GM21717 (cell line): ENCODE data around the gene OTUB2.
"Not testable (repeated sequence)": the region's sequence is repeated elsewhere in the genome, so short reads cannot be mapped to it uniquely, and the experiment has no call there.

Experiments used
- ATAC-seq: cut with Tn5 transposase; IDR thresholded peaks from one replicate; pipeline ENCODE4 v1.9.1; 2021; ENCODE audit warnings: mild to moderate bottlenecking, moderate library complexity; ENCODE audit not compliant: unreplicated experiment

OTUB2 gene

DNA sequence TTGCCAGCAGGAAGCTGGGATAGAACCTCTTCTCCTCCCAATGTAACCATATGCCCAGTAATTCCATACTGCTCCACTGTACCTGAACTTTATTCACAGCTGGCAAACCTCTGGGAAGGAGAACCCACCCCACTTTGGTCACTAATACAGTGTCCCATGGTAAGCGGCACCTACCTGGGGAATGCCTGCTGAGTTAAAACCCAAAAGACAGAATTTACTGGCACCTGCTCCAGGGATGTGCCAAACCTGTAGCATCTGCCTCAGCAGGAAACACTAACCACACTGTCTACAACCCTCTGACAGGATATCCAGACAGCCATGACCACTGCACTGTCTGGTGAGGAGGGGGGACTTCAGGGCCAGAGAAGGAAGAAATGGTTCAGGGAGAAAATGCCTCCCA lies 28.3 kb downstream of the OTUB2 start:
- ATAC-seq = no peak

GRCh38 chr14:94054936-94055335 lies 28.8 kb downstream of the OTUB2 start:
- ATAC-seq = no peak

GRCh38 chr14:94056579-94057308 lies 30.6 kb downstream of the OTUB2 start:
- ATAC-seq = peak; percentile 85

DNA sequence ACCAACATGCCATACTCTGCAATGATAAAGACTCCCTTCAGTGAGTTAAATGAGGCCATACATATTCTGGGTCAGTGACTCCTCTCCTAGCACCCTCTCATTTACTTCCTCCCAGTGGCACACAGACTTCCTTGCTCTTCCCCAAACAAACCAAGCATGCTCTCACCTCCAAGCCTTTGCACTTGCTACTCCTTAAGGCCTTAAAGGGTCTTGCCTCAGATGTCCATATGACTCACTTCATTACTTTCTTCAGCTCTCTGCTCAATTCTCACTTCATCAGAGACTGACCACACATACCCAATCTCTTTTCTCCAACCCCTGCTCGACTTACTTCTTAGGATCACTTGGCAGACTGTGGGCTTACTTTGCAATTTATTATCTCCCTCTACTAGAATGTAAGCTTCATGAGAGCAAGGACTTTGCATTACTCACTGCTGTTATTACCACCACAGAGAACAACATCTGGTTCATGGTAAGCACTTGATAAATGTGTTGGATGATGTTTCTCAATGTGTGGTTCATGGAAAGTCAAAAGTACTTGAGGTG lies 32.1 kb downstream of the OTUB2 start:
- ATAC-seq = no peak

DNA sequence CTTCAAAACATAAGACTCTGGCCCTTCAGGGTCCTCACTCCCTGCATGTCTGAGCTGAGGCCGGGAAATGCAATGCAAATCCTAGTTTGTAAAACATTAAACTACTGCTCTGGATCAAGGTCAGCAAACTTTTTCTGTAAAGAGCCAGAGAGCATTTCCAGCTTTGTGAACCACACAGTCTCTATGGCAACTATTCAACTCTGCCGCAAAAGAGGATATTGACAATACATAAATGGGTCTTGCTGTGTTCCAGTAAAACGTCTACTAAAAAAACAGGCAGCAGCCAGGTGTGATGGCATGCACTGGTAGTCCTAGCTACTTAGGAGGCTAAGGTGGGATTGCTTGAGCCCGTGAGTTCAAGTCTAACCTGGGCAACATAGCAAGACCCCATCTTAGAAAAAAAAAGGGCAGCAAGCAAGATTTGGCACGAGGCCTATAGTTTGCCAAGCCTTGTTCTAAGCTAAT lies 32.6 kb downstream of the OTUB2 start:
- no peak for ATAC-seq

GRCh38 chr14:94059998-94060397 lies 33.9 kb downstream of the OTUB2 start:
- ATAC-seq = no peak

DNA sequence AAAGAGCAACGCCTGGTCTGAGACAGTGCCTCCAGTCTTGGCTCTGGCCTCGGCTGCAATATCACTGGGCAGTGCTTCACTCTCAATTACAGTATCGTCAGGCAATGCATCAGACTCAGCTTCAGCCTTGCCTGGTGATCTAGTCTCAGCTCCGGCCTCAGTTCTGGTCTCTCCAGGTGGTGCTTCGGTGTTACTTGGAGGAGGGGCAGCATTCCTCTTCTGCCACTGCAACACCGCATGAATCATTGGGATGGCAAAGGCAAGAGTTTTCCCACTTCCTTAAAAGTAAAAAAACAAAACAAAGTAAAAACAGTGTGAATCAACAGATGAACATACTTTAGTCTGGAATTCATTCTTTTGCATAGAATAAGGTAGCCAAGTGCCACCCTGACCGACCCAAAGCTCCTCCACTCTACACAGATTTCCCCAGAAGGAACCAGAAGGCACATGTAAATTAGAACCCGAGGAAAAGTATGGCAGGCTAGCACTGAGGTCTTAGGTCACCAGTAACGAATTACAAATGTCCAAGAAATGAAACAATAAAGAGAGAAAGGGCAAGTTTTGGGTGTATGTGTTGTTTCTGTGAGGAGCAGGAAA lies 36.3 kb downstream of the OTUB2 start:
- no peak for ATAC-seq

DNA sequence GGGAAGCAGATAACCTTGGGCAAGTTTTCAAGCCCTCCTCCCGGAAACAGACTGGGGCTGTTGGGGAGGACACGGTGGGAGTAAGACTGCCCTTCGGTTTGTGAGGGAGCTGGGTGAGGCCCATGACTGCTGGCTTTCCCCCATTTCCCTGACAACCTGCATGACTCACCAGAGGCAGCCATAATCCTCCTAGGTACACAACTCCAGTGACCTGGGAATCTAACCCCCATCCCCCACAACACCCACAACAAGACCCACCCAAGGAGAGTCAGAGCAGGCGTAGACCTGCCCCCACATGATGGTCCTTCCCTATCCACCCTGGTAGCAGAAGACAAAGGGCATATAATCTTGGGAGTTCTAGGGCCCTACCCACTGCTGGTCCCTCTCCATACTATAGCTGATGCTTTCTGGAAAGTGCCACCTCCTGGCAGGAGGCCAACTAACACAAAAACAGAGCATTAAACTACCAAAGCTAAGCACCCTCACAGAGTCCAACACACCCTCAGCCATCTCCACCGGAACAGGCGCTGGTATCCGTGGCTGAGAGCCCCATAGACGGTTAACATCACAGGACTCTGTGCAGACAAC lies 40.0 kb downstream of the OTUB2 start:
- no peak for ATAC-seq

GRCh38 chr14:94072076-94072475 lies 45.9 kb downstream of the OTUB2 start:
- not testable (repeated sequence) for ATAC-seq

- no peak for ATAC-seq
These were observed 48.4 kb downstream of the OTUB2 start for GRCh38 chr14:94074534-94074933.

- ATAC-seq = no peak
These were observed 48.9 kb downstream of the OTUB2 start for GRCh38 chr14:94075008-94075407.

DNA sequence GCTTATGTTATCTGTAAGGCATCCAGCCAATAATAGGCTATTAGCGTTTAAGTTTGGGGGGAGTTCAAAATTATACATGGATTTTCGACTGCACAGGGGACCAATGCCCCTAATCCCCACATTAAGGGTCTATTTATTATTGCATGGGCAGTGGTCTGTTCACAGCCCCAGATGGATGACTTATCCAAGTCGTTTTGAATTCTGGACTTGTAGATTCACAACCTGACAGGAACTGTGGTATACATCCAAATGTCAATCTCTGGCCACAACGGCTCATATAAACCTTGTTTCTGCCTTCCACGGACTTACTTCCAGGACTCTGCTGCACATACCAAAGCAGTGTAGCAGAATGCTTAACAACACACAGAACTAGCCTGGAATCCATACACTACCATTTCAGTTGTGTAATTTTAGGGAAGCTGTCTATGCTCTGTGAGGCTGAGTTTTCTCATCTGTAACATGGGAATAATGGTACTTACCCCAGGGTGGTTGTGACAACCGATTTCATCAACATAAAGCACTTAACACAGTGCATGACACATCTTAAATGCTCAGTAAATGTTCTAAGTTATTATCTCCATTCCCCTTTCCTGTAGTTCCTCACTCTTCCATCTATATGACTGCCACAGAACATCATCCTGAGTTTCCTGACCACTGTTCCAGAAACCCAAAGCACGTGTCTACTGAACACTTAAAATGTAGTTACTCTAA lies 51.1 kb downstream of the OTUB2 start:
- no peak for ATAC-seq

DNA sequence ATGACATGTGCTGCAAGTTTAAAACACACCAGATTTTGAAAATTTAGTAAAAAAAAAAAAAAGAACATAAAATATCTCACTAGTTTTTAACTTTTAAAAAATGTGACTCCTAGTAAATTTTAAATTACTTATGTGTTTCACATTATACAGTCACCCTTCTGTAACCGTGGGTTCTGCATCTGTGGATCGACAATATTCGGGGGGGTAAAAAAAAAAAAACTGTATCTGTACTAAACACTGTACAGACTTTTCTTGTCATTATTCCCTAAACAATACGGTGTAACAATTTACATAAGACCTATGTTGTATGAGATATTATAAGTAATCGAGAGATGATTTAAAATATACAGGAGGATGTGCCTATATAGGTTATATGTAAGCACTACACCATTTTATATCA lies 51.7 kb downstream of the OTUB2 start:
- ATAC-seq = no peak

- no peak for ATAC-seq
These were observed 53.9 kb downstream of the OTUB2 start for GRCh38 chr14:94079891-94080620.

DNA sequence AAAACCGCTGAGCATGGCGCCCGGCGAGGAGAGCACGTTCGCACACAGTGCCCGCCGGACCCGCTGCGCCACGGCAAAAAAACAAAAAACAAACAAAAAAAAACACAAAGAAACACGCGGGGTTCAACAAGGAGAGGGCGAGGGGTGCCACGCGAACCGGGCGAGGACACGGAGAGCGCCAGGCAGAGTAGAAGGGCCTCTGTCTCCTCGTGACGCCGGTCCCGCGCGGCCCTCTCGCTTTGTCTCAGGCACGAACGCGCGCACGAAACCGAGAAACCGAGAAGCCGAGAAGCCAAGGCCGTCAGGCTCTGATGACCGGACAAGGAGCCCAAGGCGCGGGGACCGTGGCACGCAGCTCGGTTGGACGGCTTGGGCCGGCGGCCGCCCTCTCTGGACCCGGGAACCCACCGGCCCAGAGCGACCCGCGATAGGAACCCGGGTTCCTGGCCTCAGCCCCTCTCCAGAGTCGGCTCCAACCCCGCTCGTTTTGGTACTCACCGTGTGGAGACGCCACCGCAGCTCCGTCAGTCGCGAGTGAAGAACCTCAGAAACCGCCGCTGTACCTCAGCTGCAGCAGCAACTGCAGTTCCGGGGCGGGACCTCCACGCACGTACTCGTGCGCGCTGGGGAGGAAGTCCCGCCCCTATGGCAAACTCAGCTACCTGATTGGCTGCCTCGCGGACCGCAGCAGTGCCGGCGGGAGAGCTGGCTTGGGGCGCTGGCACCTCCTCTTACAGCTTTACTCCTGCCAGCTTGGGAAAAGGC lies 54.7 kb downstream of the OTUB2 start, which contains the start of the genes DDX24 and IFI27L1:
DDX24 (minus strand) TSS at position 582 of the 765 bp plus-strand sequence. CDS start 1,460 bp downstream, outside the sequence.
IFI27L1 (plus strand) TSS at position 690 of the 765 bp plus-strand sequence. CDS start 15,628 bp downstream, outside the sequence.
- peak; percentile 99 for ATAC-seq

- ATAC-seq = peak; percentile 10
These were observed 55.3 kb downstream of the OTUB2 start for GRCh38 chr14:94081386-94081820.

DNA sequence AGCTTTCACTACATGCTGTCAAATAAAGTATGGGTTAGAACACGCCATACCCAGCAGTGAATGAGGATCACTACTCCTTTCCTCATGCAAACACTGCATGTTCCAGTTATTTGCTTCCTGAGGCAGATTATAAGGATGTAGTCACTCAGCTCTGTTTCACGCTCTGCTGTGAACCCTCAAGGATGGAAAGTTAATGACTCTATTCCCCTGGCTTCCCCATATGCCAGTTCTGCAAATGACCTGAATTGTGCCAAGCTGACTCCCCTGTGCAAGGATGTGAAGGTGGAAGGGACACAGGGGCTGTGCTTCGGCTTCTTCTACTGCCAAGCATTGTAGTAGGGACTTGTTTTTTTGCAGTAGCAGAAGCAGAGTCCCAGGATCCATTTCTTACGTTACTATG lies 61.8 kb downstream of the OTUB2 start:
- no peak for ATAC-seq

DNA sequence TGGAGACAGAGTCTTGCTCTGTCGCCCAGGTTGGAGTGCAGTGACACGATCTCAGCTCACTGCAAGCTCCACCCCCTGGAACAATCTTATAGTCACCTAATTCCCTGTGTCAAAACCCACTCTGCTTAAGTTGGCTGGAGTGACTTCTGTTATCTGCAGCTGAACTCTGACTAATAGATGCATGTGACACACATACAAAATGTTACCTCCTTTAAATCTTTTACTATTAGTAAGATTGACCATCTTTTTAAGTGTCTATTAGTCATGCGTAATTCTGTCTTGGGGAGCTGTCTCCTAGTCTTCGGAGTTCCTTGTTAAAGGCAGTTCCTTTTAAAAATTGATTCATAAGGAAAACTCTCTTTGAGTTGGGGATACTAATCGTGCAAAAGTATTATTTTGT lies 62.4 kb downstream of the OTUB2 start:
- no peak for ATAC-seq

DNA sequence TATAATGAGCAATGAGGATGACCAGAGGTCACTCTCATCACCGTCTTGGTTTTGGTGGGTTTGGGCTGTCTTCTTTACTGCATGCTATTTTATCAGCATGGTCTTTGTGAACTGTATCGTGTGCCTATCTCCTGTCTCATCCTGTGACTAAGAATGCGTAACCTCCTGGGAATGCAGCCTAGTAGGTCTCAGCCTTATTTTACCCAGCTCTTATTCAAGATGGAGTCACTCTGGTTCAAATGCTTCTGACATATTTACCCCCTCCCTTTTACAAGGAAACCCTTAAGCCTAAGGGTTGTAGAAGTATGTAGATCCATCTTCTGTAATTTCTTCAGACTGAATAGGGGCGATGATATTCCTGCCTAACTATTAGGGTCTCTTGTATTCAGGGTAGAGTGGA lies 63.3 kb downstream of the OTUB2 start:
- ATAC-seq = no peak

DNA sequence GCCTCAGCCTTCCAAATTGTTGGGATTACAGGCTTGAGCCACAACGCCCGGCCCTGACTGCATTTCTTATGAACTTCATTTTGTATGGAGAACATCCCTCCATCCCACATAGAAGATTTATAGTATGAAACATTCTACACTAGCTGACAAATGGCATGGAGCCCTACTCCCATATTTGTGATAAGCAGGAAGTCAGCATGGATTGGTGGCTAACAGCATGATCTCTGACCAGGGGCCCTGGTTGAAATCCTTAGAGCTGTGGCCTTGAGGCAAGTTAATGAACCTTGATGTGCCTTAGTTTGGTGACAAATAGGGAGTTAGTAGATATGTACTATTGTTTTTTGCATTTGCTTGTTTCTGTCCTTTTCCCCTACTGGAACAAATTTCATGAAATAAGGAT lies 67.3 kb downstream of the OTUB2 start:
- ATAC-seq = no peak
